HG03175 (cell line): ENCODE data around the gene MRPL34.

Experiments used
- ATAC-seq: cut with Tn5 transposase; IDR thresholded peaks from one replicate; pipeline ENCODE4 v1.9.1; 2021; ENCODE audit warnings: mild to moderate bottlenecking, moderate library complexity; ENCODE audit not compliant: unreplicated experiment

MRPL34 gene

GRCh38 chr19:17327654-17328516 lies 22.2 kb downstream of the MRPL34 start:
- no peak for ATAC-seq

DNA sequence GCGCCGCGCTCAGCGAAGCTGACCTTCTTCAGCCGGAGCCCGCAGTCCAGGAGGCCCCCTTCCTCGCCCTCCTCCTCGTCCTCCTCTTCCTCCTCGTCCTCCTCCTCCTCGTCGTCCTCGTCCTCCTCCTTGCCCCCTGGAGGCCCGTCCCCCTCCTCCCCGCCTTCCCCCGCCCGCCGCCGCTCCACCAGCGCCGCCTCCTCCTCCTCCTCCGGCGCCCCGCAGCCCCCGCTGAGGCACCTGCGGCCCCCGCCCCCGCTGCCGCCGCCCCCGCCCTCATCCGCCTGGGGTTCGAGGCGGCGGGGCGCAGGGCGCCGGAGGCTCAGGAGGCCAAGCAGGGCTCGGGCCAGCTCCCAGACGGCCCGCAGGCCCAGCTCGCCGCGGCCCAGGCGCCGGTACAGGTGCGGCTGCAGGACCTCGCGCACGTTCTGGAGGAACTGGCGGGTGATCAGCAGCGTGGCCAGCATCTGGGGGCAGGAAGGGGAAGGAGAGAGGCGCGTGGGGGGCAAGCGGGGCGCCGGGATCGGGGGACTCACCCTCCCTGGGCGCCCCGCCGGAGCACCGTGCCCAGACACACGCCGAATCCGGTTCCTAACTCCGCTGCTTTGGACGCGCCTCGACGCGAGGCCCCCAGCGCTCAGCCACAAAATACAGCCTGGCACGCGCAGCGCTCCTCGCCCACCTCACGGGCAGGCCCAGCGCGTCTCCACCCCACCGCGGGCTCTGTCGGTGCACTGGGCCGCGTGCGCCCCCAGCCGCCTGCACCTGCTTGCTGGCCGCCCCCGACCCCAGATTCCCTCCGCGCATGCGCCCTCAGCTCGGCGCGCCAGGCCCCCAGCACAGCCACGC lies 23.1 kb downstream of the MRPL34 start:
- ATAC-seq: no peak

GRCh38 chr19:17329366-17330261 lies 23.9 kb downstream of the MRPL34 start:
- no peak for ATAC-seq

DNA sequence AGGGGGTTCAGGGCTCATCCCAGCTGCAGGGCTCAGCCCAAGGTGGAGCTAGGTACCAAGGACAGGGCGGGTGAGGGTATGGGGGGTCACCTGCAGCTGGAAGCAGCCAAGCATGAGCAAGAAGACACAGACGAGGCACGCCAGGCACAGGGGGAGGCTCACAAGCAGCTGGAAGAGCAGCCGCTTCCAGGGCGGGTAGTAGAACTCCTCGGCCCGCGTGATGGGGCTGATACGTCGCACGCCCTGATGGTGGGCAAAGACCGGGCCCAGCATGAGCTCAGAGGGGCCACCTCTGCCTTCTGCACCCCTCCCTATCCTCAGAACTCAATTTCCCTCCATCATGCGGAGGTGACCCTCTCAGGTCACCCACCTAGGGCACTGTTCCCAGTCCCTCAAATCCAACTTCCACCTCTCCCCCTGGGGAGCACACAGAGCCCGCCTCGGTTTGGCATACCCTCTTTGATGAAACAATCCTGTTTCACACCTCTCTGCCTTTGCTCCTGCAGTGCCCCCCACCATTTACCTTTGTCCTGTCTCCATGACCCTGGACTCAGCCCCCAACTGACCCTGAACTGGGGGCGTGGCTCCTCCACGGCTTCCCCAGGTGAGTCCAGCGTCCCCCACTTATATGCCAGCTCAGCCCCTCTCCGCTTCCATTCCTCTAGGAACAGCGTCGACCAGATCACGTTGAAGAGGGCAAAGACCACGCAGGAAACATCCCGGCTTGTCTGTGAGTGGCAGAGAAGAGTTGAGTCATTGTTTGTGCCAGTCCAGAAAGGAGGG lies 24.8 kb downstream of the MRPL34 start:
- no peak for ATAC-seq

GRCh38 chr19:17331045-17331558 lies 25.4 kb downstream of the MRPL34 start:
- ATAC-seq: no peak

GRCh38 chr19:17332360-17332676 lies 26.6 kb downstream of the MRPL34 start:
- no peak for ATAC-seq

DNA sequence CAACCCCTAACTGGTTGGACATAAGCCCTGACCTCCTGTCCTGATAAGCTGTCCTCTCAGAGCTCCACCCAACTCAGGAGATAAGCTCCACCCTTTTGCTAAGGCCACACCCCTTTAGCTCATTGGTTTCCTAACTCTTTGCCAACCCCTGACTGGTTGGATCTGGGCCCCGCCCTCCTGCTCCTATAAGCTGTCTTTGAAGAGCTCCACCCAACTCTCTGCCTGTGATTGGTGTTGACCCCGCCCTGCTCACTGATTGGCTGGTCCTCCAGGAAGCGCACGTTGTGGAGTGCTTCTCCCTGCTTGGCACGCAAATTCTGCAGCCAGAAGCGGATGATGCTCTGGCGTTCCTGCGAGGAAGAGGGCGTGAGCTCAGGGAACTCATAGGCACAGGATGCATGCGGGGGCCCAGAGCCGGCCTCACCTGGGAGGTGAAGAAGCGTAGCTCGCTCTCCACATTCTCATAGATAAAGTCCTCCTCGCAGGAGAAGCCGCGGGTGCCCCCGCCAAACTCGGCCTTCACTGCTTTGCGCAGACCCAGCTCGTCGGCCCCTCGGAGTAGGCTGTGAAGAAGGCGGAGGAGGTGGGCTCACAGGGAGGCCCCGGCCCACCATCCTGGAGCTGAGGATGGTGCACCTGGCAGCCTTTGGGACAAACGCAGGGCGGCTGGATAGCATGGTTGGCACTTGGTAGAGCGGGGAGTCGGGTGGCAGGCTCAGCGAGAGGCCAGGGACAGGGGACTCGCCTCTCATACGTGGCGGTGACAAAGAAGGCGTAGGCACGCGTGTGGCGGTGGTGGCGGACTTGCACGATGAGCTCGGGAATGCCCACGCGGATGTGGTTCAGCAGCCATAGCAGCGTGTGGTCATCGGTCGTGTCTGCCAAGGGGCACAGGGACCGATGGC lies 27.3 kb downstream of the MRPL34 start:
- ATAC-seq: no peak

- no peak for ATAC-seq
Measured at GRCh38 chr19:17333611-17334413, 28.1 kb downstream of the MRPL34 start.

GRCh38 chr19:17334414-17335409 lies 29.0 kb downstream of the MRPL34 start, which contains the start of gene ANO8:
TSS of gene ANO8 (minus strand) at chr19:17334855. CDS start at chr19:17334670, 185 bp downstream.
- peak; percentile 57 for ATAC-seq

DNA sequence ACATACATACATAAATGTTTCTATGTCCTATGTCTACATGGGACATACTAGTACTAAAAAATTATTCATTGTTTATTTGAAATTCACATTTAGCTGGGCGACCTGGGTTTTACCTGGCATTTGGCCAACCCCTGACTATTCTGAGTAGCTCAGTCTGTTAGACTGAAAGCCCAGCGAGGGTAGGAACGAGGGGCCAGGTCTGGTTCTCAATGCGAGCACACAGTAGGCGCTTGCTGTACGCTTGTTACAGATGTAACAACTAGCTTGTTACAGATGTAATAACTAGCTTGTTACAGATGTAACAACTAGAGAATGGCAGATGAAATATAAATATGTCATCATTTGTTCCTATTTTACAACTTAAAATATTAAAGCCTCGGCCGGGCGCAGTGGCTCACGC lies 29.9 kb downstream of the MRPL34 start:
- ATAC-seq: no peak

DNA sequence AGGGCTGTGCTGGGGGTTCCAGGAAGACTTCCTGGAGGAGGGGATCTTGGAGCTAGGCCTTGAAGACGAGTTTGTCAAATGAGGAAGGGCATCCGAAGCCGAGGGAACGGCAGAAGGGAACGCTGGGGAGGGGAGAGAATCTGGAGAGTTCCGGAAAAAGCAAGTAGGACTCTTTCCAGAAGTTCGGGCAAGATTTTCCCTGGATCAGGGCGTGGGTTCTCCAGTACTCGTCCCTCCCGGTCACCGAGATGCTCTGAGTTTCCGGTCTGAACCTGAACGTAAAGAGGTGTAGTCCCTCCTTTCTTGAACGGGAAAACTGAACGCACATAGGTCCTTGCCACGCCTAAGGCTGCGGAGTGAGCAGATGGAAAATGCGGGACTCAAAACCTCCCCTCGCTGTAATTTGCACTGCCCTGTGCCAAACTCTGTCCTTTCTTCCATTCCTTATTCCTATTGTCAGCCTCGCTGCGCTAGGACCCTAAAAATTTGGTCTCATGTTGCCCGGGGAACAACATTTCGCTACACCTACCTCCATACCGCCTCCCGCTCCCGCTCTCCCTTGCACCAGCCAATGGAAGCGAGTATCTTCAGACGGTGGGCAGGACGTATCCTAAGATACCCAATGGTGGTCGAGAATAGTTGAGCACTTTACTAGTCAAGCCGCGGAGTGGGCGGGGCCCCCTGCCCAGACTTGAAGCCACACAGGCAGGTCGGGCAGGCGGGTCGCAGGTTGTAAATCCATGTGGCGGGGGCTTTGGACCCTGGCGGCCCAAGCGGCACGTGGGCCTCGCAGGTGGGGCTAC lies 31.4 kb downstream of the MRPL34 start, which contains the start of gene GTPBP3:
Gene GTPBP3, plus strand, starts transcription at position 682 of the 803 bp plus-strand sequence. Its CDS starts 59 bp downstream, at position 741.
- ATAC-seq: peak; percentile 78

- no peak for ATAC-seq
Measured at GRCh38 chr19:17337675-17338432, 32.2 kb downstream of the MRPL34 start.

DNA sequence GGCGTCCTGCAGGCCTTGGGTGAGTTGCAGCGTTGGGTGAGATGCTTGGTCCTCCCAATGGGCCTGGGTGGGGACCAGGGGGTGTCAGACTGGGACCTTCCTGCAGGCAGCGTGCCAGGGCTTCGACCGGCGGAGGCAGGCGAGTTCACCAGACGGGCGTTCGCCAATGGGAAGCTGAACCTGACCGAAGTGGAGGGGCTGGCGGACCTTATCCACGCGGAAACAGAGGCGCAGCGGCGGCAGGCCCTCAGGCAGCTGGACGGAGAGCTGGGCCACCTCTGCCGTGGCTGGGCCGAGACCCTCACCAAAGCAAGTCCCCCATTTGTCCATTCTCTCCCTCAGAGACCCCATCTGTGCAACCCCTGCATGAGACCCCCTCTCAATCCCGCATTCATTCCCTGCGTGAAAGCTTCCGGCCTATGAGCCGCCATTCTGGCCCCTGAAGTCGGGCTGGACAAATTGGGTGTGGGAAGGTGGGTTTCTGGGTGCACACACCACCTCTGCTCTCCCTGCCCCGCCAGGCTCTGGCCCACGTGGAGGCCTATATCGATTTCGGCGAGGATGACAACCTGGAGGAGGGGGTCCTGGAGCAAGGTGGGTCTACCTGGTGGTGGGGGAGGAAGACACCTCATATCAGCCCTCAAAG lies 32.9 kb downstream of the MRPL34 start:
- ATAC-seq: no peak

DNA sequence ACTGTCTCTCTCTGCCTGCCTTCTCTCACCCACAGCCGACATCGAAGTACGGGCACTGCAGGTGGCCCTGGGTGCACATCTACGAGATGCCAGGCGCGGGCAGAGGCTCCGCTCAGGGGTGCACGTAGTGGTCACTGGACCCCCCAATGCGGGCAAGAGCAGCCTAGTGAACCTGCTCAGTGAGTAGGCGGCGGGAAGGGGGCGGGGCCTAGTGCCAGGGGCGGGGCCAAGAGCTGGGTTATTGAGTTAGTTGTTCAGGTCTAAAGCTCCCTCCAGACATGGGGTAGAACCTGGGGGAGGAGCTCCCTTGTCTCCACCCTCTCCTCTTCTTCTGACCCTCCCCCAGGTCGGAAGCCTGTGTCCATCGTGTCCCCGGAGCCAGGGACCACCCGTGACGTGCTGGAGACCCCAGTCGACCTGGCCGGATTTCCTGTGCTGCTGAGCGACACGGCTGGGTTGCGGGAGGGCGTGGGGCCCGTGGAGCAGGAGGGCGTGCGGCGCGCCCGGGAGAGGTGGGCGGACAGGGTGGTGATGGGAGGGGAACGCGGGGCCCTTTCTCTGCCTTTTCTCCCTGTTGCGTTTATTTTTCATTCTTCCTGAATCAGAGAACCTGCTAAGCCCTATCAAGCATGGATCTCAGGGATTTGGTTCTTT lies 33.5 kb downstream of the MRPL34 start:
- no peak for ATAC-seq
